ENCODE measurements around the gene GPR146. TPM values are rescaled to one million over a fixed set of nuclear protein-coding genes. Genes with fewer than 3 reads are reported as not detected.

The GPR146 gene
- total RNA-seq, 1 donor from 2014 or later = 224 TPM

- no peaks in the 10 kb centered on the region for H3K4me1 ChIP-seq
- H3K27me3 ChIP-seq = no peaks in the 10 kb centered on the region
- H3K4me3 ChIP-seq = no peak overlapping the region
- H3K27ac ChIP-seq = no peak overlapping the region
- no peak for DNase-seq (ENCODE audit: low spot score in 2 of 2)
- intact Hi-C loops (cut with DNase I) = no loop called here
- TF ChIP-seq CTCF (IDR thresholded peaks at IDR 0.05) = no peak
- peaks cover 24 to 52% of the 10 kb centered on the region in 2 donors for H3K36me3 ChIP-seq
- H3K9me3 ChIP-seq = no peaks in the 10 kb centered on the region
Observed at GRCh38 chr7:1004018-1004852, 40.1 kb upstream of the GPR146 start.

- intact Hi-C loops (cut with DNase I) = no loop called here
- H3K4me1 ChIP-seq = no peaks in the 10 kb centered on the region
- no peaks in the 10 kb centered on the region for H3K27me3 ChIP-seq
- TF ChIP-seq CTCF (IDR thresholded peaks at IDR 0.05) = no peak
- no peak for DNase-seq (ENCODE audit: low spot score in 2 of 2)
- no peak overlapping the region for H3K27ac ChIP-seq
- no peaks in the 10 kb centered on the region for H3K9me3 ChIP-seq
- H3K4me3 ChIP-seq = no peak overlapping the region
- peaks cover 22 to 50% of the 10 kb centered on the region in 2 donors for H3K36me3 ChIP-seq
Observed at GRCh38 chr7:1005303-1005702, 39.0 kb upstream of the GPR146 start.

GRCh38 chr7:1007901-1008300 is 36.4 kb upstream of the GPR146 start:
- peaks cover 22 to 40% of the 10 kb centered on the region in 2 donors for H3K36me3 ChIP-seq
- intact Hi-C loops (cut with DNase I) = no loop called here
- DNase-seq (ENCODE audit: low spot score in 2 of 2) = no peak

GRCh38 chr7:1008733-1009363 is 35.5 kb upstream of the GPR146 start:
- intact Hi-C loops (cut with DNase I) = no loop called here
- Histone ChIP-seq H3K4me3 (no peak overlapping the region), H3K4me1 (no peaks in the 10 kb centered on the region), H3K27ac (no peak overlapping the region), H3K27me3 (no peaks in the 10 kb centered on the region), H3K36me3 (peaks cover 22 to 40% of the 10 kb centered on the region in 2 donors), H3K9me3 (no peaks in the 10 kb centered on the region)
- no peak for DNase-seq (ENCODE audit: low spot score in 2 of 2)
- no peak for TF ChIP-seq CTCF (IDR thresholded peaks at IDR 0.05)

More at GRCh38 chr7:1007901-1008300, 36.4 kb upstream of the GPR146 start:
- H3K4me3 ChIP-seq = no peak overlapping the region
- TF ChIP-seq CTCF (IDR thresholded peaks at IDR 0.05) = no peak
- no peak overlapping the region for H3K27ac ChIP-seq
- no peaks in the 10 kb centered on the region for H3K4me1 ChIP-seq
- no peaks in the 10 kb centered on the region for H3K27me3 ChIP-seq
- no peaks in the 10 kb centered on the region for H3K9me3 ChIP-seq

- Histone ChIP-seq H3K36me3 (peaks cover 17 to 36% of the 10 kb centered on the region in 2 donors), H3K27ac (no peak overlapping the region), H3K27me3 (no peaks in the 10 kb centered on the region), H3K4me3 (no peak overlapping the region), H3K9me3 (no peaks in the 10 kb centered on the region), H3K4me1 (no peaks in the 10 kb centered on the region)
- no peak for TF ChIP-seq CTCF (IDR thresholded peaks at IDR 0.05)
- no peak for DNase-seq (ENCODE audit: low spot score in 2 of 2)
- intact Hi-C loops (cut with DNase I) = no loop called here
Observed at GRCh38 chr7:1009747-1010146, 34.6 kb upstream of the GPR146 start.

Measured in ascending aorta (tissue), 2 donors.